ENCODE data around the gene CNTNAP2.

Gene CNTNAP2

GRCh38 chr7:148058753-148059152 is 1942.2 kb downstream of the CNTNAP2 start:
- no peak for DNase-seq

DNA sequence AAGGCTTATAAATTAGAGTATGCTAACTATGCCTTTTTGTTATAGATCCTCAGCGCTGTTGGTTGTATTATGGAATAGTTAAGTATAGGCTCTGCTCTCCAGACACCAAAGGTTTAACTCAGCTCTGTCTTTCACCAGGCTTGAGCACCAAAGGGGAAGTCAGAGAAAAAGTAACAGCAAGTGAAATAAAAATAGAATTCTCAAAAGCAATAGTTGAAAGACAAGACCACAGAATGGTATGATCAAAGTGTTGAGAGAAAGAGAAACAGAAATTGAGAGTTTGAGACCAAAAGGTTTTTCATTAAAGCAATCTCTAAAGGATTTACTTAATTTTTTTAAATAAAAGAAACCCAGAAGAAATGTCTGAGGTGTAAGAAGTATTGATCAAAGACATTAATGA is 1944.1 kb downstream of the CNTNAP2 start:
- DNase-seq: no peak

DNA sequence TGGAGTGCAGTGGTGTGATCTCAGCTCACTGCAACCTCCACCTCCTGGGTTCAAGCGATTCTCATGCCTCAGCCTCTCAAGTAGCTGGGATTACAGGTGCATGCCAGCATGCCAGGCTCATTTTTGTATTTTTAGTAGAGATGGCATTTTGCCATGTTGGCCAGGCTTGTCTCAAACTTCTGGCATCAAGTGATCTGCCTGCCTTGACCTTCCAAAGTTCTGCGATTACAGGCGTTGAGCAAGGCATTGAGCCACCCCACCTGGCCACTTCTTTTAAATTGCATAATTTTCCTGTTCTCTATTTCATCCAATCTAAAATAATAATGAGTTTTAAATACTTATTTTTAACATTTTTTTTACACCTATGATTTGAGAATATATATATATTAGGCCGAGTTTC is 1961.5 kb downstream of the CNTNAP2 start:
- DNase-seq: peak in 1 of 3 experiments; percentile 13

DNA sequence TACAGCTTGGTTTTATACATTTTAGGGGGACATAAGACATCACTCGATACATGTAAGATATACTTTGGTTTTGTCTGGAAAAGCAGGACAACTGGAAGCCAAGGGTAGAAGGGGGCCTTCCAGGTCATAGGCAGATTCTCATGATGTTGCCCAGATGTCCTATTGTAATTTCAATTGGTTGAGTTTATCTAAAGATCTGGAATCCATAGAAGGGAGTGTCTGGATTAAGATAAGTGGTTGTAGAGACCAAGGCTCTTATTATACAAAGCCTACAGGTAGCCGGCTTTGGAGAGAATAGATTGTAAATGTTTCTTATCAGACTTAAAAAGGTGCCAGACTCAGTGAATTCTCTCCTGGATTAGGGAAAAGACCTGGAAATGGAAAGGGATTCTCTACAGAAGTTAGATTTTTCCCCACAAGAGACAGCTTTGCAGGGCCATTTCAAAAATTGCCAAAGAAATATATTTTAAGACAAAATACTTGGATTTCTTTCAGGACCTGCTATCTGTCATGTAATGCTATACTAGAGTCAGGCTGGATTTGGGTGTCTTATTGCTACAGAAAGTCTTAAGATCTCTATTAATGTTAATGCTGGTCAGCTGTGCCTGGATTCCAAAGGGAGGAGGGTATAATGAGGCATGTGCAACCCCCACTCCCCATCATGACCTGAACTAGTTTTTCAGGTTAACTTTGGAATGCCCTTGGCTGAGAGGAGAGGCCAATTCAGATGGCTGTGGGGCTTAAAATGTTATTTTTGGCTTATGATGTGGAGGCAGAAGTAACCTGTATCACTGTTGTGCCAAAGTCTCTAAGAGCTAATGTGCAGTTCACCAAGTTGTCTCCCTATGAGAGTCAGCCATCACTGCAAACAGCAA is 1962.8 kb downstream of the CNTNAP2 start:
- DNase-seq: no peak

DNA sequence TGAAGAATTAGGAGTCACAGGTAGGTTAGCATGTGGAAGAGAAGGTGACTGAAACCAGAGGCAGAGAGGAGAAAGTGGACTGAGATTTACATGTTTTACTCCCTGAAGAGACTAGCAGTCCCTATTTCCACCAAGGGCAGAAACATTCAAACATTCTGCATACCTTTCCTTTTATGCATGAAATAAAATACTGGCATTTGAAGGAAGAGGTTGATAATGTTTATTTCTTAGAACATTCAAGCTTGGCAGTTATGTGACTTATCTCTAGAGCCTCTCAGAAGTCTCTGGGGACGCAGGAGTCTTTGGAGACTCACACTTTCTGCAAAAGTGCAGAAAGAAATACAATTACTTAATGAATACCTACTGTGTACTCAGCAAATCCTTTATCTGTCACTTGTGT is 1966.8 kb downstream of the CNTNAP2 start:
- DNase-seq: peak in 1 of 3 experiments; percentile 34

DNA sequence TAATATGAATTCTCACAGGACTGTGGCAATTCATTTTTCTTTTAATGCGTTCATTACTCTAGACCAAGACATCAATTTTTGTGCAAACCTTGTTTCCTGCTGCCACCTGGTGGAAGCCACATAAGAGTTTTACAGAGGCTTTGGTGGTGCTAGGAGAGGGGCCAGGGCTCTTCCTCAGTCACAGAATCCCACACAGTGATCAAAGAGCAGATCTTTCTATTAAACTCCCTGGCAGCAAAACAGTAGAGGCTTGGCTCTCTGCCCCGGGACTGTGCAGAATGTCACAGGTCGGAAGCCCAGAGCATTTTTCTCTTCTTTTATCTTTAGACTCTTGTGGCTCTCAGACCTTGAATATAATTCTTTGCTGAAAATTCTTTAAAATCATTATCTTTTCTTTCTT is 1967.5 kb downstream of the CNTNAP2 start:
- DNase-seq: peak; percentile 72 to 93 (median 73)

DNA sequence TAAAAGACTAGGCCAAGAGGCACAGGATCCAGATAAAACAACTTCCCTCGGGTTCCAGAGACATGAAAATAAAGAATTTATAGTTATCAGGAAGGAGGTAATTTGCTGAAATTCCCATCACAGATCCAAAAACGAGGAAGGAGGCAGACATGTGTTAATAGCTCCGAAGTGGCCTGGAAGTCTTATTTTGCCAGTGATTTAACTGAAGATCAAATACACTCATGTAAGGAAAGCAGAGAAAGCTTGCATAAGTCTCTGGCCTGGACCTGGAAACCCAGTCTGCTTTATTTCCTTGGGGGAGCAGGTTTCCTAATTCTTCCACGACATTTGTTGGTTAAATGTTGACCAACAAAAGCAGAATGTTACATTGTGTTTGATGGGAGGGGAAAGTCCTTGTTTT is 1975.3 kb downstream of the CNTNAP2 start:
- DNase-seq: no peak

DNA sequence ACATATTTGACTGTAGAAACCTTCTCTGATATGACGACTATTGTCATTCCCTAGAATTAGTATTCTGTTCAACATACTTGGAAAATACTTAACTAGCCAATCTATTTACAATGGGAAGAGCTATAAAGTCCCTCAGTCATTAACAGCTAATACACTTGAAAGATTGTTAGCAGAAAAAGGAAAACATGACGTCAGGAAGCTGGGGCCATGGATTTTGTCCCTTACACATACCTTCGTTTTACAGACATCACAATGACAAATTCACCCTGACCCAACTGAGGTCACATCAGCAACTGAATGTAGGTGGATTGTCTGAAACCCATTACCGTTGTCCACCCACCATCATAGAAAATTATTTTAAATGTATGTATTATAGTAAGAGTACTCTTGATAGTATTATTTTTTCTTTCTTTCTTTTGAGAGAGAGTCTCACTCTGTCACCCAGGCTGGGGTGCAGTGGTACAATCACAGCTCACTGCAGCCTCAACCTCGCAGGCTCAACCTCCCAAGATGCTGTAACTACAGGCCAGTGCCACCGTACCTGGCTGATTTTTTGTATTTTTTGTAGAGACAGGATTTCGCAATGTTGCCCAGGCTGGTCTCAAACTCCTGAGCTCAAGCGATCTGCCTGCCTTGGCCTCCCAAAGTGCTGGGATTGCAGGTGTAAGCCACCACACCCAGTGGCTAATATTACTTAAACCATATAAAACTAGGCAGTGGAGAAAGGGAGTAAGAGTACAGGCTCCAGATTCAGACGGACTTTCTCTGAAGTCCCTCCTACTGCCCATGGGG is 1977.0 kb downstream of the CNTNAP2 start:
- no peak for DNase-seq

- no peak for DNase-seq
Observed at GRCh38 chr7:148095066-148095465, 1978.5 kb downstream of the CNTNAP2 start.

DNA sequence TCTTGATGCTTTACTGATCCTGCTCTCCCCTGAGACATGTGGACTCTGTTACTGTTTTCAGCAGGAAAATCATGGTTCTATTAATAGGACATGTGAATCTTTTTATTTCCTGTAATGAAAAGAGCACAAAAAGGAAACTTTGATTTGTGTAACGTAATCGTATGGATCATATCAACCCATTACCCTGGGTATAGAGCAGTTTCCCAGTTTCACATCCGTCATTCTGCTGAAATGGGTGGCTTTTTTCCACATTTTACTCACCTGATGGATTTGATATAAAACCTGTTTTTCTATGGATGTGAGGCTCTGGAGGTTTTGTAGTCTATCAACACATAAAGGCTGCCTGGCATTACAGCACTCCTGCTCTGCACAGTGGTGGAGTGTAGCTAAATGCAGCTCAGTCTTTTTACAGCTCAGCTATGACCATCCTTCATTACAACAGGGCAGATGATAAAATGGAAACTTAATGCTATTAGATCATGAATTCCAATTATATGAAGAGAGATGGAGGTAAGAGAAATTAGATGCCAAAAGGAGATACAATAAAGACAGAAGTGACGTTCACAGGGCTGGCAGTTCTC is 1987.6 kb downstream of the CNTNAP2 start:
- DNase-seq: no peak

DNA sequence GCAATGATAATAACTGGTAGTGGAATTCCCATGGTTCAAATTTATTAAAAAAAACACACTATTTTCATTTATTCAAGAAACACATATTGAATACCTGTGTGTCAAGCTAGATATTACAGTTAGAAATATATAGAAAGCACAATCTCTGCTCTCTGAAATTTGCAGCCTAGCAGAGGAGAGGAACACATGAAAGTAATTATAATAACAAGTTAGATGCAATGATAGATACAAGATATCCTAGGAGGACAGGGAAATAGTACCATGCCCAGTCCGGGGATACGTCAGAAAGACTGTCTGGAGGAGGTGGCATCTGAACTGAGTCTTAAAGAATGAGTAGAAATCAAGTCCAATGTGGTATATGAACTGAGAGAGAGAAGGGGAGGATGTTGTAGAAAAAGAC is 1988.3 kb downstream of the CNTNAP2 start:
- DNase-seq: no peak

DNA sequence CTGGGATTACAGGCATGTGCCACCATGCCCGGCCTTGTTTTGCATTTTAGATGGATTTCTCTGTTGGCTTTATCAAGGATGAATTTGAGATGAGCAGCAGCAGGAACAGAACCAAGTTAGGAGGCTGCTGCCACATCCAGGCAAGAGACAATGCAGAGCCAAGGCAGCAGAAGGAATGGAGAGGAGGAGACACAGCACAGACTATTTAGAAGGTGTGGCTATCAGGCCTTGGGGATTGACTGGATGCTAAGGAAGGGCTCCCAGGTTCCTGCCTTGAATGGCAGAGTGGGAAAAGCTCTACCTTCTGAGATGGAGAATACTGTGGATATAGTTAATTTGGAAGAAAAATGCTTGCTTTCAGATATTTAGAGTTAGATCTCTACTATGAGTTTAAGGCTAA is 1989.3 kb downstream of the CNTNAP2 start:
- DNase-seq: no peak

GRCh38 chr7:148107443-148108127 is 1991.0 kb downstream of the CNTNAP2 start:
- DNase-seq: peak in 1 of 3 experiments; percentile 39

DNA sequence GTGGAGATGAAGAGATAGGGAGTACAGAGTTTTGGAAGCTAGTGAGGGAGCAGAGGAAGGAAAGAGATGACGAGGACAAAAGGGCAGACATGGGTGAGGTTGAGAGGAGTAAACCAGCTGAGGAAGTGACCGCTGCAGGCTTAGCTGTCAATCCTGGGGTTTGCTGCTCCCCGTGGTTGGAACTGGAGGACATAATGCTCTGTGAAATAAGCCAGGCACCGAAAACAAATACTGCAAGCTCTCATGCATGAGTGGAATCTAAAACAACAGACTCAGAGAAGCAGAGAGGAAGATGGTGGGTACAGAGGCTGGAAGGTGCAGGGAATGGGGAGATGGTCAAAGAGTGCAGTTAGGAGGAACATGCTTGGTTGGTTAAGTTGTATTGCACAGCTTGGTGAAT is 1991.8 kb downstream of the CNTNAP2 start:
- no peak for DNase-seq

DNA sequence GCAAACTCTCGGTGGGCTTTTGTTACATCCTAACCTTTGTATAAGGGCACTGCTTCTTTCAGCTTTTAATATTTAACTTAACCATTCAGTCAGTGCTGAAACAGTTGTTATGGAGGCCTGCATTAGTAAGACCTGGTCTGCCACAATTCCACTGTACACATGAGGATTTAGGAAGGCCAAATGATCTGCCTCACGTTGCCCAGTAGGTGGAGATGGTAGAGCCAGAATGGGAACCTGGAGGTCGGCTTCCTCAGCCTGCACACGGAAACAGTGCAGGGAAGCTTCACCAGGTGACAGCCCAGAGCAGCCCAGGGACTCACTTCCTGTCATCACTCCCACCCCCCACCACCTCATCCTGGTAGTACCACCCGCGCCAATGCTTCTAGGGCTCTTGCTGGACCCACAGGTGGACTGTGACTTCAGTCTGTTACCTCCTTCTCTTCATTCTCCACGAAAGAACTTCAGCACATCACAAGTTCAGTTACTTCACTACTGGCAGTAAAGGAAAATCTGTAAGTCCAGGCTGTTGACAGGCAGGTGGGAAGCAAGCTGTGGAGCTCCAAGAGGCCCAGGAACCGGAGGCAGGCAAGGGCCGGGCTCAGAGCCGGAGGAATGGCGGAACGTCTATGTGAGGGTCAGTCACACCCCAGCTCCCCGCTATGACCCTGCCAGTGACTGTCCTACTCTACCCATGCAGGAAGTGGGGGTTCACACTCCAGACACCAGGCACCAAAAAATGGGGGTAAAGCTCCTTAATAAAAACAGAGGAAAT is 1993.7 kb downstream of the CNTNAP2 start:
- peak in 1 of 3 experiments; percentile 27 for DNase-seq

DNA sequence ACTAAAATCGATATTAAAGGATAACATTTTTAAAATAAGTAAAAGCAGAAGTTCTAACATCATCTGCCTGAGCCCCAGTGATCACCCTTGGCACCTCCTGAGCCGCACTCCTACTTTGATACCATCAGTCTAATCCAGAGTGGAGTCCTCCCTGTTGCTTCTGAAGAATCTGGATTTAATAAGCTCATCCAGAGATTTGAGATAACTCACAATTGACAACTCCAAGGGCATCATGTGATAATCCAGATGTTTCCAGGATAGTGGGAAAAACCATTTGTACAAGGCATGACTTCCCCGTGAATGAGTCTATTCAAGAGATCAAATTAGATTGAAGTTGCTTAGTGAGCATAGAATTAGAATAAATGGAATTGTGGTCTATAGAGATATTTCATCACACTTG is 1998.2 kb downstream of the CNTNAP2 start:
- no peak for DNase-seq

DNA sequence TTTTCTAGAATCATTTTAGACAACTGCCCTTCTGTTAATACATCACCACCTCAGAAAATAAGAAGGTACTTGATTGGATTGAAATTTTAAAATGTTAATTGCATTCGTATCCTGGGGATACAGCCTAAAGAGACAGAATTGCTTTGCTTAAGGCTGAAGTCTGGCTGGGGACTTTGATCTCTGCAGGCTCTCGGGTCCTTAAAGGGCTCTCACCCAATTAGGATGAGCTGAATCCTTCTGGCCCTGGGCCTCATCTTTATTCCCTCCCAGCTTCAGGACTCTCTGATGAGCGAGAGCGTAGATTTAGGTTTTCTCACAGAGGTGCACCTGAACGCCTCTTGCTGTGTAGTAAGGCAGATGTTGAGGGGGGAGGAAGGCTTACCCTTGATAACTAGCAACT is 1998.7 kb downstream of the CNTNAP2 start:
- no peak for DNase-seq

DNA sequence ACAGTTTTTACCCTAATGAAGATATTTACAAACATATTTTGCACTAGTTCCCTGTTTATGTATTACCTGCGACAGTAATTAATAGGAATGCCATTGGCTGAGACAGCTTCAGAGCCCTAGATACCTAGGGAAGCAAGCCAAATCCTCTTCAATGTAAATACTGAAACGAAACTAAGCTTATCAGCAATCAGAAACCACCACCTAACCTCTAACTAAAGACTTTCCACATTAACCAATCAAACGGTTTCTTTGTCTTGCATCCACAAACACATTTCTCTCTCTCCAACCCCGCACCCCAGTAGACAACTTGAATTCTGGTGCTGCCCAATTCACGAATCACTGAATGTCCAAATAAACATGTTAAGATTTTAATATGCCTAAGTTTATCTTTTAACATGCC is 1999.6 kb downstream of the CNTNAP2 start:
- no peak for DNase-seq

DNA sequence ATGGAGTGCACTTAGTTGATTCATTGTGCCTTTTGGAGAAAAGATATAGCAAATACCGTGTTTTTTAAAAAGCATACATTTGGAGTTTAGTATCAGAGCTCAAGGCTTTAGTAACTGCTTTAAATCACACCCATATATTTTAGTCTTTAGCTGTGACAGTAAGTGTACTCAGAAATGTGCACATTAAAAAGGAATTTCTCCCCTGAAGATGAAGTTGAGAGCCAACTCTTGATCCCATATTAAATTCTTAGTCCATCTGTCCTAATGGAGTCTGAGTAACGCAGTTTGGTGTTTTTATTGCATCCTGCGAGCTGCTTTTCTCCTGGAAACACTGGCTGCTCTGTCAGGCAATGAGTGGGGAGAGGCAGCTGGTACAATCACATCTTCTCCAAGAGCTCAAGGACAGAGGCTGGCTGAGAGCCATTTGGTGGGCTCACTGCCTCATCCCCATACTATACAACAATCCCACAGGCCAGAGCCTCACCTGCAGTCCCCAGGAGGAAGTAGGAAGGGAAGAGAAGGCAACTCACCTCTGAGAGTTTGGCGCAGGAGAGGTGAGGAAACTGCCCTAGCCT is 2000.3 kb downstream of the CNTNAP2 start:
- no peak for DNase-seq

- DNase-seq: no peak
Observed at GRCh38 chr7:148118371-148118770, 2001.8 kb downstream of the CNTNAP2 start.

DNA sequence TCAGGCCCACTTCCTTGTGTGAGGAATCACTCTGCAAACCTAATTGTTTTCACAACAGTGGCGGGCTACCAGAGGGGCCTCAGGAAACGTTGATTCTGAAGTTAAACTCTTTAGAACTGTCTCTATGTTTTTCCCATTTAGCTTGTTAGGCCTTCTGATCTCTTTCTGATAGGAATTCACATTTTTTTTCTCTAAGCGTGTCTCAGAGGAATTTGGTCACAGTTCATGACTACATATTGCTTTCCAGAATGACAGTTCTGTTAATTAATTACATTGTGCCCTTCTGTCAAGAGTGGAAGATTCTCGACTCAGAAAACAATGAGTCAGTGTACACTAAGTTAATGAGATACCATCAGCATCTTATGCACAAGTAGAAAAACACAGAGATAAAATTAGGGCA is 2004.8 kb downstream of the CNTNAP2 start:
- no peak for DNase-seq

DNA sequence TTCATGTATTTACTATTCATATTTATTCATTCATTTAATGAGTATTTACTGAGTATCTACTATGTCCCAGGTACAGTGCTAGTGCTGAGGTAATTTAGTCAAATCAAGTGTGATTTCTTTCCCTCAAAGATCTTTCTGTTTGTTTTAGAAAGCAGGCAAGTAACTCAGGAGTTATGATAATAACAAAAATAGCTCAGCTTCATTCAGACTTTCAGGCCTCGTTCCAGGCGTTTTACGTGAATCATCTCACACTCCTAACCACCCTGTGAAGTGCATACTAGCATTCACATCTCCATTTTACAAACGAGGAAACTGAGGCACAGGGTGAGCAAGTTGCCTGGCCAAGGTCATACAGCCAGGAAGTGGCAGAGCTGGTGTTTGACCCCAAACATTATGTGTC is 2005.2 kb downstream of the CNTNAP2 start:
- no peak for DNase-seq
